Stomach (tissue), 4 donors: Measurements from ENCODE around the gene CPED1.

Experiments
- CTCF ChIP-seq, 7 experiments: fragments of 450-650 bp in 4 of 7; fragments of 200-600 bp in 3 of 7; sonication (generic) in 3 of 7; IDR thresholded peaks; one replicate each; pipeline ENCODE4 v1.5.1; 2016 to 2019; ENCODE audit warnings: antibody characterized with exemption in 7 of 7, control low read depth in 2 of 7, mild to moderate bottlenecking in 1 of 7
- EP300 ChIP-seq: sonication (generic); formaldehyde crosslinking; IDR thresholded peaks from one replicate; pipeline ENCODE4 v1.6.1; 2017; ENCODE audit warnings: antibody characterized with exemption
- POLR2A ChIP-seq, 4 donors: fragments of 450-650 bp; IDR thresholded peaks; one replicate each; pipeline ENCODE4 v1.6.1; 2016; ENCODE audit warnings: antibody characterized with exemption in 4 of 4, control low read depth in 2 of 4, mild to moderate bottlenecking in 1 of 4, moderate library complexity in 1 of 4
- POLR2AphosphoS5 ChIP-seq, 3 donors: sonication (generic); formaldehyde crosslinking; IDR thresholded peaks; one replicate each; pipeline ENCODE4 v1.6.1; 2016; ENCODE audit warnings: antibody characterized with exemption in 3 of 3

DNA sequence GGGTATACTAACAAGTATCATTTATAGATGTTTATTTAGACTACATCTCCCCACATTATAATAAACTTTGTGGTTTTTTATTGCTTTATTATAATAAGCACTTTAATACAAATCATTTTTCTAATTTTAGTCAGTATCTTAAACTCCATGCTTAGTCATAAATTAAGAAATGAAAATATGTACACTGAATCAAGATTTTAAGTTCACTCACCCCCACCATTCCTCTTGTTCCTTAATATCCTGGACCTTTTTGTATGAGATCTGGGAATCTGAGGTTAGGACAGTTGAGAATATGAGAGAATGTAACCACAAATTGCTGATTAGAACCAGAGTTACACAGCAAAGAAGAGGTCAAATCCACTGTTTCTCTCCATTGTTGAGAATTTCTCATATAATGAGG, 246.7 kb downstream of the CPED1 start:
- TF ChIP-seq CTCF (IDR thresholded peaks at IDR 0.05): no peak
- TF ChIP-seq POLR2AphosphoS5 (IDR thresholded peaks at IDR 0.05): no peak
- no peak for TF ChIP-seq EP300
- no peak for TF ChIP-seq POLR2A (IDR thresholded peaks at IDR 0.05)
